ENCODE results near the gene AAMDC. TPM values are rescaled to one million over a fixed set of nuclear protein-coding genes. Genes with fewer than 3 reads are reported as not detected.

Gene AAMDC
- total RNA-seq, 1 donor from 2014 or later, result 24.7 TPM

DNA sequence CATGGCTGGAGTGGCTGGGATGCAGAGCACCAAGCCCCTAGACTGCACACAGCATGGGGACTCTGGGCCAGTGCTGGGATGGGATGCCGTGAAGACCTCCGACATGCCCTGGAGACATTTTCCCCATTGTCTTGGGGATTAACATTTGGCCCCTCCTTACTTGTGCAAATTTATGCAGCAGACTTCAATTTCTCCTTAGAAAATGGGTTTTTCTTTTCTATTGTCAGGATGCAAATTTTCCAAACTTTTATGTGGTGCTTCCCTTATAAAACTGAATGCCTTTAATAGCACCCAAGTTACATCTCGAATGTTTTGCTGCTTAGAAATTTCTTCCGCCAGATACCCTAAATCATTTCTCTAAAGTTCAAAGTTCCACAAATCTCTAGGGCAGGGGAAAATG is 29.6 kb upstream of the AAMDC start:
- no peak for DNase-seq (ENCODE audit: low spot score)
- Mint-ChIP-seq H3K36me3 (ENCODE audit: low read depth, unreplicated experiment) (peaks cover 34% of the 10 kb centered on the region), H3K4me1 (ENCODE audit: unreplicated experiment) (peaks cover 19% of the 10 kb centered on the region), H3K27ac (ENCODE audit: unreplicated experiment) (no peak overlapping the region), H3K4me3 (ENCODE audit: unreplicated experiment) (no peak overlapping the region), H3K27me3 (ENCODE audit: unreplicated experiment) (peaks cover 2% of the 10 kb centered on the region), H3K9me3 (ENCODE audit: unreplicated experiment) (no peaks in the 10 kb centered on the region)
- TF ChIP-seq, protein P1, sequence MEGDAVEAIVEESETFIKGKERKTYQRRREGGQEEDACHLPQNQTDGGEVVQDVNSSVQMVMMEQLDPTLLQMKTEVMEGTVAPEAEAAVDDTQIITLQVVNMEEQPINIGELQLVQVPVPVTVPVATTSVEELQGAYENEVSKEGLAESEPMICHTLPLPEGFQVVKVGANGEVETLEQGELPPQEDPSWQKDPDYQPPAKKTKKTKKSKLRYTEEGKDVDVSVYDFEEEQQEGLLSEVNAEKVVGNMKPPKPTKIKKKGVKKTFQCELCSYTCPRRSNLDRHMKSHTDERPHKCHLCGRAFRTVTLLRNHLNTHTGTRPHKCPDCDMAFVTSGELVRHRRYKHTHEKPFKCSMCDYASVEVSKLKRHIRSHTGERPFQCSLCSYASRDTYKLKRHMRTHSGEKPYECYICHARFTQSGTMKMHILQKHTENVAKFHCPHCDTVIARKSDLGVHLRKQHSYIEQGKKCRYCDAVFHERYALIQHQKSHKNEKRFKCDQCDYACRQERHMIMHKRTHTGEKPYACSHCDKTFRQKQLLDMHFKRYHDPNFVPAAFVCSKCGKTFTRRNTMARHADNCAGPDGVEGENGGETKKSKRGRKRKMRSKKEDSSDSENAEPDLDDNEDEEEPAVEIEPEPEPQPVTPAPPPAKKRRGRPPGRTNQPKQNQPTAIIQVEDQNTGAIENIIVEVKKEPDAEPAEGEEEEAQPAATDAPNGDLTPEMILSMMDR (IDR thresholded peaks at IDR 0.05; ENCODE audit: unreplicated experiment), result no peak

DNA sequence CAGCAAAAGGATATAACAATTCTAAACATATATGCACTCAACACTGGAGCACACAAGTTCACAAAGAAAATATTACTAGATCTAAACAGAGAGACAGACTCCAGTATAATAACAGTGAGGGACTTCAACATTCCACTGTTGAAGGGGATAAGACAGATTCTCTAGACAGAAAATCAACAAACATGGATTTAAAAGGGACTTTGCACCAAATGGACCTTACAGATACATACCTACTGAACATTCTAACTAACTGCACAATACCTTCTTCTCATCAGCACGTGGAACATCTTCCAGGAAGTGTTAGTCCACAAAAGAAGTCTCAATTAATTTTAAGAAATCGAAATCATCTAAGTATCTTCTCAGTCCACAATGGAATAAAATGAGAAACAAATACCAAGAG is 27.0 kb upstream of the AAMDC start:
- Mint-ChIP-seq H3K27ac (ENCODE audit: unreplicated experiment) (no peak overlapping the region), H3K9me3 (ENCODE audit: unreplicated experiment) (no peaks in the 10 kb centered on the region), H3K4me1 (ENCODE audit: unreplicated experiment) (peaks cover 11% of the 10 kb centered on the region), H3K4me3 (ENCODE audit: unreplicated experiment) (no peak overlapping the region), H3K36me3 (ENCODE audit: low read depth, unreplicated experiment) (peaks cover 39% of the 10 kb centered on the region), H3K27me3 (ENCODE audit: unreplicated experiment) (peaks cover 2% of the 10 kb centered on the region)
- TF ChIP-seq, protein P1 (IDR thresholded peaks at IDR 0.05; ENCODE audit: unreplicated experiment), result no peak
- DNase-seq (ENCODE audit: low spot score), result no peak

DNA sequence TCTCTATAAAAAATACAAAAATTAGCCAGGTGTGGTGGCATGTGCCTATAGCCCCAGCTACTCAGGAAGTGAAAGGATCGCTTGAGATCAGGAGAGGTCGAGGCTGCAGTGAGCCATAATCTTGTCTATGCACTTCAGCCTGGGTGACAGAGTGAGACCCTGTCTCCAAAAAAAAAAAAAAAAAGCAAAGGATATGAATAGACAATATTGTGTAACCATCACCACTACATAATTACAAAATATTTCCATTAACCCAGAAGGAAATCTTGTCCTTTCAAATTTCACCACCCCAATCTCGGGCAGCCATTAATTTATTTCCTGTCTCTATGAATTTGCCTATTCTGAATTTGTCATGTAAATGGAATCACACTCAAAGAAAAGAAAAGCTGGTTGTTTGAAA is 21.6 kb upstream of the AAMDC start:
- no peak for DNase-seq (ENCODE audit: low spot score)
- Mint-ChIP-seq H3K27me3 (ENCODE audit: unreplicated experiment) (no peaks in the 10 kb centered on the region), H3K4me1 (ENCODE audit: unreplicated experiment) (no peaks in the 10 kb centered on the region), H3K9me3 (ENCODE audit: unreplicated experiment) (no peaks in the 10 kb centered on the region), H3K36me3 (ENCODE audit: low read depth, unreplicated experiment) (peaks cover 6% of the 10 kb centered on the region), H3K4me3 (ENCODE audit: unreplicated experiment) (no peak overlapping the region), H3K27ac (ENCODE audit: unreplicated experiment) (no peak overlapping the region)
- TF ChIP-seq, protein P1 (IDR thresholded peaks at IDR 0.05; ENCODE audit: unreplicated experiment), result no peak

DNA sequence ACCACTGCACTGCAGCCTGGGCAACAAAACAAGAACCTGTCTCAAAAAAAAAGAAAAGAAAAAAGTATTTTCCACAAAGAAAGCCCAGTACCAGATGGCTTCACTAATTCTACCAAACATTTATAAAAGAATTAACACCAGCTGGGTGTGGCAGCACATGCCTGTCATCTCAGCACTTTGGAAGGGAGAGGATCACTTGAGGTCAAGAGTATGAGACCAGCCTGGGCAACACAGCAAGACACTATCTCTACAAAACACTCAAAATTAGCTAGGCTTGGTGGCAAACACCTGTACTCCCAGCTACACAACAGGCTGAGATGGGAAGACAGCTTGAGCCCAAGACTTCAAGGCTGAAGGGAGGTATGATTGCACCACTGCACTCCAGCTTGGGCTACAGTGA is 20.5 kb upstream of the AAMDC start:
- Mint-ChIP-seq H3K27ac (ENCODE audit: unreplicated experiment) (no peak overlapping the region), H3K4me1 (ENCODE audit: unreplicated experiment) (no peaks in the 10 kb centered on the region), H3K36me3 (ENCODE audit: low read depth, unreplicated experiment) (peaks cover 6% of the 10 kb centered on the region), H3K27me3 (ENCODE audit: unreplicated experiment) (no peaks in the 10 kb centered on the region), H3K9me3 (ENCODE audit: unreplicated experiment) (no peaks in the 10 kb centered on the region), H3K4me3 (ENCODE audit: unreplicated experiment) (no peak overlapping the region)
- TF ChIP-seq, protein P1 (IDR thresholded peaks at IDR 0.05; ENCODE audit: unreplicated experiment), result no peak
- no peak for DNase-seq (ENCODE audit: low spot score)

DNA sequence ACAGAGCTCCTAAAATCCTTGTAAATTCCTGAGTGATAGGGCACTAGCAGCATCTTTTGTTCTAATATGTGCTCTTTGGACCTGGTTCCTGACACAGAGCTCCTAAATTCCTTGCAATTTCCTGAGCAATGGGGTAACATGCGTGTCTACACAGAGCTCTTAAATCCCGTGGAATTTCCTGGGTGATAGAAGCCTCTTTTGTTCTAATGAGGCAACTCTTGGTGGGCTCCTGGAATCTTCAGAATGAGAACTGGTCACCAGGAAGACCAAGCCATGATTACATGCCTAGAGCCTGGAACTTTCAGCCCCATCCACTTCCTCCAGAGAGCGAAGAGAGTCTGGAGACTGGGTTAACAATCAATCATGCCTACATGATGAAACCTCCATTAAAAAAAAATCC is 19.5 kb upstream of the AAMDC start:
- TF ChIP-seq, protein P1 (IDR thresholded peaks at IDR 0.05; ENCODE audit: unreplicated experiment), result no peak
- no peak overlapping the region for H3K27ac Mint-ChIP-seq (ENCODE audit: unreplicated experiment)

More for the DNA sequence above, 19.5 kb upstream of the AAMDC start:
- Mint-ChIP-seq H3K9me3 (ENCODE audit: unreplicated experiment) (no peaks in the 10 kb centered on the region), H3K36me3 (ENCODE audit: low read depth, unreplicated experiment) (peaks cover 6% of the 10 kb centered on the region), H3K27me3 (ENCODE audit: unreplicated experiment) (no peaks in the 10 kb centered on the region), H3K4me3 (ENCODE audit: unreplicated experiment) (no peak overlapping the region), H3K4me1 (ENCODE audit: unreplicated experiment) (no peaks in the 10 kb centered on the region)
- DNase-seq (ENCODE audit: low spot score), result no peak

All from endothelial cell (in vitro differentiated cells).